ENCODE results near the gene PKNOX2. TPM values are rescaled to one million over a fixed set of nuclear protein-coding genes. Genes with fewer than 3 reads are reported as not detected.

PKNOX2 gene
- total and polyA plus RNA-seq, 9 of the 15 experiments (the other 6 are each of a cell fraction or from before 2014, with no cell fraction given): not detected

DNA sequence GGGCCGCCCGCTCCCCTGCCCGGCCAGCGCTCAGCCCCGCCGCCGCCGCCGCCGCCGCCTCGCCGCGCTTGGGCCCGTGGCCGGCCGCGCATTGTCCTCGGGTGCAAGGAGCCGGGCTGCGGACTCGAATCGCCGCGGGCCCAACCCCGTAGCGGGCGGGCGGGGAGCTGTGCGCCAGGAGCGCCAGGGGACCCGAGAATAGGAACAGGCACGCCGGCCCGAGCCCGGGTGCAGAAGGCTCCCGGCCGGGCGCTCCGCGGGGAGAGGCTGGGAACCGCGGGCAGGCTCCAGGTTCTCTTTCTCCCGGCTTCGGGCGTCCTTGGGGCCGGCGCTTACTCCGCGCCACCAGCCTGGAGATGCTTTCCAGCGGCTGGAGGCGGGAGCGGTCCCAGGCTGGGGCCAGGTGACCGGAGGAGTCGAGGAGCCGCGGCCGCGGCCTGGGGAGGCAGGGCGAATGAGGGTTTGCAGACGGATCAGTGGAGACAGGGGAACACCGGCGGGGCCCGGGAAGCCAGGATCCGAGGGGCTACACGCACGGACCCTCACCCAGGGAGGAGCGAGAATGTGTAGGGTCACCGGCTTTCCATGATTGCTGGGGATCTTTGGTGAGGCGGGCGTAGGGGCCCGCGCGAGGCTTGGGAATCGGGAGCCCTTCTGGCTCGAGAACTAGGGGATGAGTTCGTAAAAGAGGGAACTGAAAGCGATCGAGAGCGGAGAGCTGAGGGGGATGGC is 726 bp downstream of the PKNOX2 start:
- Histone ChIP-seq H3K4me1 (replicated peaks in 1 of 2; ENCODE audit: control insufficient read depth in 2 of 2, insufficient read depth in 2 of 2, low read length in 2 of 2) (peaks cover under 1 to 11% of the 10 kb centered on the region in 2 experiments; a peak in 3 of 5 replicates), H3K79me2 (ENCODE audit: control insufficient read depth, insufficient read depth, low read length) (no peaks in the 10 kb centered on the region), H3K9me3 (replicated peaks; ENCODE audit: control insufficient read depth, insufficient read depth, low read depth, low read length) (no peaks in the 10 kb centered on the region), H3K4me2 (ENCODE audit: insufficient read depth, low read length) (no peak overlapping the region), H3K27ac (ENCODE audit: extremely low read depth, low read depth, low read length) (no peak overlapping the region), H2AFZ (ENCODE audit: low read depth, low read length) (no peak overlapping the region), H3K27me3 (ENCODE audit: control insufficient read depth in 2 of 2, insufficient read depth in 2 of 2, low read length in 2 of 2) (peaks cover 36 to 50% of the 10 kb centered on the region in 2 experiments; a peak in 4 of 5 replicates), H3K9ac (ENCODE audit: insufficient read depth in 1 of 2, low read depth in 2 of 2, low read length in 2 of 2) (no peak overlapping the region), H3K4me3 (no peak overlapping the region), H3K36me3 (ENCODE audit: control insufficient read depth, insufficient read depth, low read length) (no peaks in the 10 kb centered on the region), H4K20me1 (replicated peaks; ENCODE audit: control insufficient read depth, insufficient read depth, low read length) (no peaks in the 10 kb centered on the region), H3K9me1 (ENCODE audit: control insufficient read depth, insufficient read depth, low read length) (no peaks in the 10 kb centered on the region)
- POLR2A ChIA-PET: no interaction called here
- WGBS (ENCODE audit: insufficient coverage, low coverage, missing lambda C conversion rate): 44% methylated on average over 17 of the region's 80 CpGs
- in situ Hi-C loops (cut with MboI) (no loop called here), intact Hi-C loops (cut with micrococcal nuclease) (loop anchor here (10.0 kb wide), 1 partner anchor 180 kb away; no protein-coding TSS in a partner anchor)
- ATAC-seq (no peak), DNase-seq (ENCODE audit: extremely low read depth in 1 of 4, low spot score in 3 of 4) (no peak), FAIRE-seq (no peak)
- BruUV-seq (replicated peaks): no TSS peak
- TF ChIP-seq BRD4 (IDR thresholded peaks at IDR 0.05) (no peak), ZNF395 (CRISPR knock-in tag; IDR thresholded peaks at IDR 0.05) (no peak), POLR2H (tag; IDR thresholded peaks at IDR 0.05; ENCODE audit: low read depth) (no peak), MTA2 (IDR thresholded peaks at IDR 0.05; ENCODE audit: low read depth) (no peak), CBFA2T3 (IDR thresholded peaks at IDR 0.05) (no peak), CREM (IDR thresholded peaks at IDR 0.05; ENCODE audit: low read depth) (no peak), MAFK (IDR thresholded peaks at IDR 0.05; ENCODE audit: low read length) (no peak), HLTF (IDR thresholded peaks at IDR 0.05) (no peak), RFX1 (IDR thresholded peaks at IDR 0.05) (no peak)
- CTCF ChIA-PET (ENCODE audit: low intra/inter-chr PET ratio): interaction anchor here (1.6 kb wide), 1 partner anchor 24 kb away, joined by 3 read pairs; no protein-coding TSS in a partner anchor
